WTC11 (cell line): Measurements from ENCODE around the gene OTOP1. TPM values are rescaled to one million over a fixed set of nuclear protein-coding genes. Genes with fewer than 3 reads are reported as not detected.

Experiments used
- ATAC-seq: fragments of 200-7000 bp; cut with Tn5 transposase; 2 replicates; pipeline ENCODE4 v1.10.0; 2021; ENCODE audit warnings: mild to moderate bottlenecking, moderate library complexity
- CTCF ChIA-PET: fragments of 300-600 bp; sonication (Branson Sonifier 250); formaldehyde crosslinking; loops from one replicate; lab custom pipeline; 2021; ENCODE audit warnings: antibody characterized with exemption; lab: Charles Lee
- POLR2A ChIA-PET: fragments of 350-600 bp; sonication (Branson Sonifier 250); formaldehyde crosslinking; loops from one replicate; lab custom pipeline; 2021; ENCODE audit warnings: antibody characterized with exemption; lab: Charles Lee
- DNase-seq: peaks from one replicate; pipeline ENCODE4 v3.0.0; 2021; ENCODE audit warnings: low spot score
- H3K27ac Mint-ChIP-seq: 2 replicates; pipeline ENCODE4 v1.8.0; 2021; ENCODE audit warnings: mixed read lengths
- H3K27me3 Mint-ChIP-seq: 2 replicates; pipeline ENCODE4 v1.8.0; 2021; ENCODE audit warnings: low read depth, mild to moderate bottlenecking, moderate library complexity, mixed read lengths
- H3K36me3 Mint-ChIP-seq: 2 replicates; pipeline ENCODE4 v1.8.0; 2021; ENCODE audit warnings: mixed read lengths
- H3K4me1 Mint-ChIP-seq: 2 replicates; pipeline ENCODE4 v1.8.0; 2022; ENCODE audit warnings: mixed read lengths
- H3K4me3 Mint-ChIP-seq: 2 replicates; pipeline ENCODE4 v1.8.0; 2021; ENCODE audit warnings: mild to moderate bottlenecking, moderate library complexity, mixed read lengths
- H3K9me3 Mint-ChIP-seq: 2 replicates; pipeline ENCODE4 v1.8.0; 2021; ENCODE audit warnings: mixed read lengths
- CREB1 ChIP-seq: sonication (generic); formaldehyde crosslinking; IDR thresholded peaks from 2 replicates; pipeline ENCODE4 v1.8.0; 2023; ENCODE audit warnings: mild to moderate bottlenecking, missing genetic modification reagents
- CREM ChIP-seq: sonication (generic); formaldehyde crosslinking; IDR thresholded peaks from 2 replicates; pipeline ENCODE4 v1.8.1; 2022; ENCODE audit warnings: mild to moderate bottlenecking, missing genetic modification reagents, moderate library complexity
- EMX1 ChIP-seq: fragments of 250-450 bp; sonication (Bioruptor Pico); IDR thresholded peaks from 2 replicates; pipeline ENCODE4 v1.8.0; 2021; ENCODE audit warnings: mild to moderate bottlenecking
- FOXP1 ChIP-seq: sonication (generic); formaldehyde crosslinking; IDR thresholded peaks from 2 replicates; pipeline ENCODE4 v1.8.0; 2022; ENCODE audit warnings: missing genetic modification reagents, mild to moderate bottlenecking, moderate library complexity, borderline replicate concordance
- GTF2I ChIP-seq: fragments of 250-450 bp; sonication (Bioruptor Pico); conservative IDR thresholded peaks from 2 replicates; pipeline ENCODE4 v1.4.0; 2021; ENCODE audit warnings: mild to moderate bottlenecking
- JAZF1 ChIP-seq: fragments of 250-450 bp; sonication (Bioruptor Pico); IDR thresholded peaks from 2 replicates; pipeline ENCODE4 v1.9.0; 2021; ENCODE audit warnings: moderate library complexity, mild to moderate bottlenecking, inconsistent platforms
- NFYB ChIP-seq: sonication (generic); formaldehyde crosslinking; conservative IDR thresholded peaks from 2 replicates; pipeline ENCODE4 v1.8.0; 2022; ENCODE audit warnings: low read depth, missing genetic modification reagents
- NR2C2 ChIP-seq: sonication (generic); formaldehyde crosslinking; IDR thresholded peaks from 2 replicates; pipeline ENCODE4 v1.8.0; 2022; ENCODE audit warnings: mild to moderate bottlenecking, missing genetic modification reagents
- OVOL2 ChIP-seq: fragments of 250-450 bp; sonication (Bioruptor Pico); IDR thresholded peaks from 2 replicates; pipeline ENCODE4 v1.9.0; 2021; ENCODE audit warnings: mild to moderate bottlenecking, borderline replicate concordance
- SMAD4 ChIP-seq: sonication (generic); formaldehyde crosslinking; IDR thresholded peaks from 2 replicates; pipeline ENCODE4 v1.8.0; 2022; ENCODE audit warnings: mild to moderate bottlenecking, missing genetic modification reagents
- SOX15 ChIP-seq: fragments of 250-450 bp; sonication (Bioruptor Pico); IDR thresholded peaks from 2 replicates; pipeline ENCODE4 v1.9.0; 2021; ENCODE audit warnings: mild to moderate bottlenecking
- TEAD4 ChIP-seq: sonication (generic); formaldehyde crosslinking; IDR thresholded peaks from 2 replicates; pipeline ENCODE4 v1.8.0; 2022; ENCODE audit warnings: mild to moderate bottlenecking, missing genetic modification reagents
- TP53 ChIP-seq: sonication (generic); formaldehyde crosslinking; IDR thresholded peaks from 2 replicates; pipeline ENCODE4 v1.8.1; 2023; ENCODE audit warnings: mild to moderate bottlenecking, missing genetic modification reagents
- ZNF138 ChIP-seq: sonication (generic); formaldehyde crosslinking; conservative IDR thresholded peaks from 2 replicates; pipeline ENCODE4 v1.8.1; 2022; ENCODE audit warnings: mild to moderate bottlenecking, moderate library complexity, missing genetic modification reagents
- ZNF263 ChIP-seq: sonication (generic); formaldehyde crosslinking; IDR thresholded peaks from 2 replicates; pipeline ENCODE4 v1.8.1; 2022; ENCODE audit warnings: low read depth, mild to moderate bottlenecking, moderate library complexity, missing genetic modification reagents
- ZNF396 ChIP-seq: fragments of 250-450 bp; sonication (Bioruptor Pico); IDR thresholded peaks from 2 replicates; pipeline ENCODE4 v1.8.0; 2021; ENCODE audit warnings: mild to moderate bottlenecking, moderate library complexity, borderline replicate concordance
- total RNA-seq: library from RNA; stranded (reverse); gene quantifications from 3 replicates; pipeline ENCODE4 v1.2.3, GENCODE V29; 2021
- TF ChIP-seq, protein P1 (sequence below): sonication (generic); formaldehyde crosslinking; conservative IDR thresholded peaks from 2 replicates; pipeline ENCODE4 v1.8.1; 2023; ENCODE audit warnings: mild to moderate bottlenecking, low read depth, missing genetic modification reagents, moderate library complexity
- TF ChIP-seq, protein P2 (sequence below): sonication (generic); formaldehyde crosslinking; IDR thresholded peaks from 2 replicates; pipeline ENCODE4 v1.8.0; 2023; ENCODE audit warnings: missing genetic modification reagents
- TF ChIP-seq, protein P3 (sequence below): sonication (generic); formaldehyde crosslinking; IDR thresholded peaks from 2 replicates; pipeline ENCODE4 v1.8.1; 2023; ENCODE audit warnings: mild to moderate bottlenecking, missing genetic modification reagents, moderate library complexity
- TF ChIP-seq, protein P4 (sequence below): fragments of 250-450 bp; sonication (Bioruptor Pico); IDR thresholded peaks from 2 replicates; pipeline ENCODE4 v1.9.0; 2021; ENCODE audit warnings: mild to moderate bottlenecking

Gene OTOP1
- total RNA-seq, 1 experiment from 2014 or later, result not detected

DNA sequence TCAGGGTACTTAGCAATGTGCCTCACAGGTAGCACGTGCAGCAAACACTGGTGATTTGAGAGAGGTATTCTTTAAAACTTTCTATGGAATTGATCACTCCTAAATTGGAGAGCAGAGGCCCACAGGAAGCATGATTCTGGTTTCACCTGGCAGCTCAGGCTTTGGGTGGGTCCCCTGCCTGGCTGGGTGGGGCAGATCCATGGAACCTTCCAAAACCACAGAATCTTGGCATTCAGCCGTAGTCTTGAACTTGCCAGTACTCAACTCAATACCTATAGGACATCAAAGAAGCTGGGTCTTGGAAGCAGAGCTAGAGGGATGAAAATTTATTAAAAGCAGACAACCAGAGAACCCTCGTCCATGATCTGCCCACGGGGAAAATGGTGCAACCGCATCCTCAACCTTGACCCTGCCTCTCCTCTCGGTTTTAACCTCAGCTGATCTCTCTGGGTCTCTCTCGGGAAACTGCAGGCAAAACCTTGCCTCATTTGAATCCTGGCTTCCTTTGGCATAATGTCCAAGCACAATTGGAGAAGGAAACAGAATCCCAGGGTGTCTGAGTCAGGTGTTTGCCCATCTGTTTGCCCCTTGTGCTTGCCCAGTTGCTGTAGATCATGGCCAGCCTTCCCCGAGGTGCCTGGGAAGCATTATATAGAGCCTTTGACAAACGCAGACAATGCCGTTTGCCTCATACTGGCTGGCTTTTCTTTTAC, 22.9 kb downstream of the OTOP1 start:
- H3K4me1 Mint-ChIP-seq, result peaks cover 13% of the 10 kb centered on the region
- CTCF ChIA-PET, result no interaction called here
- H3K27me3 Mint-ChIP-seq, result peaks cover 7% of the 10 kb centered on the region
- H3K4me3 Mint-ChIP-seq, result no peak overlapping the region
- no peak for ATAC-seq
- no peak overlapping the region for H3K27ac Mint-ChIP-seq
- TF ChIP-seq FOXP1 (CRISPR knock-in tag) (no peak), CREB1 (CRISPR knock-in tag) (no peak)
- POLR2A ChIA-PET, result no interaction called here
- peaks cover 10% of the 10 kb centered on the region for H3K9me3 Mint-ChIP-seq
- DNase-seq, result no peak
- no peaks in the 10 kb centered on the region for H3K36me3 Mint-ChIP-seq

DNA sequence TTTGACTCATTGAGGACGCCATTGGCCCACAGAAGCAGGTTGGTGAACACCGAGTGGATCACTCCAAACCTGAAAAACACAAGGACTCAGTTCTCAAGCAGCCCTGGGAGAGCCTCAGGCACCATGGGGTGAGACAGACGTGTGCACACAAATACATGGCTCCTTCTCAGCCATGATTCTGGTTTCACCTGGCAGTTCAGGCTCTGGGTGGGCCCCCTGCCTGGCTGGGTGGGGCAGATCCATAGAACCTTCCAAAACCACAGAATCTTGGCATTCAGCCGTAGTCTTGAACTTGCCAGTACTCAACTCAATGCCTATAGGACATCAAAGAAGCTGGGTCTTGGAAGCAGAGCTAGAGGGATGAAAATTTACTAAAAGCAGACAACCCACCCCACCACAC, 24.2 kb downstream of the OTOP1 start:
- no peak for DNase-seq
- Mint-ChIP-seq H3K4me3 (no peak overlapping the region), H3K27ac (no peak overlapping the region), H3K4me1 (peaks cover 13% of the 10 kb centered on the region)
- TF ChIP-seq, protein P1, sequence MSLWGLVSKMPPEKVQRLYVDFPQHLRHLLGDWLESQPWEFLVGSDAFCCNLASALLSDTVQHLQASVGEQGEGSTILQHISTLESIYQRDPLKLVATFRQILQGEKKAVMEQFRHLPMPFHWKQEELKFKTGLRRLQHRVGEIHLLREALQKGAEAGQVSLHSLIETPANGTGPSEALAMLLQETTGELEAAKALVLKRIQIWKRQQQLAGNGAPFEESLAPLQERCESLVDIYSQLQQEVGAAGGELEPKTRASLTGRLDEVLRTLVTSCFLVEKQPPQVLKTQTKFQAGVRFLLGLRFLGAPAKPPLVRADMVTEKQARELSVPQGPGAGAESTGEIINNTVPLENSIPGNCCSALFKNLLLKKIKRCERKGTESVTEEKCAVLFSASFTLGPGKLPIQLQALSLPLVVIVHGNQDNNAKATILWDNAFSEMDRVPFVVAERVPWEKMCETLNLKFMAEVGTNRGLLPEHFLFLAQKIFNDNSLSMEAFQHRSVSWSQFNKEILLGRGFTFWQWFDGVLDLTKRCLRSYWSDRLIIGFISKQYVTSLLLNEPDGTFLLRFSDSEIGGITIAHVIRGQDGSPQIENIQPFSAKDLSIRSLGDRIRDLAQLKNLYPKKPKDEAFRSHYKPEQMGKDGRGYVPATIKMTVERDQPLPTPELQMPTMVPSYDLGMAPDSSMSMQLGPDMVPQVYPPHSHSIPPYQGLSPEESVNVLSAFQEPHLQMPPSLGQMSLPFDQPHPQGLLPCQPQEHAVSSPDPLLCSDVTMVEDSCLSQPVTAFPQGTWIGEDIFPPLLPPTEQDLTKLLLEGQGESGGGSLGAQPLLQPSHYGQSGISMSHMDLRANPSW, result no peak
- TF ChIP-seq OVOL2 (CRISPR knock-in tag), result no peak
- TF ChIP-seq TP53, result no peak
- TF ChIP-seq EMX1 (CRISPR knock-in tag), result no peak
- TF ChIP-seq TEAD4 (CRISPR knock-in tag), result no peak
- TF ChIP-seq, all 79 proteins: peak for 0
- POLR2A ChIA-PET, result no interaction called here
- ATAC-seq, result no peak
- no peaks in the 10 kb centered on the region for H3K36me3 Mint-ChIP-seq
- H3K27me3 Mint-ChIP-seq, result peaks cover 7% of the 10 kb centered on the region
- peaks cover 10% of the 10 kb centered on the region for H3K9me3 Mint-ChIP-seq
- CTCF ChIA-PET, result no interaction called here

DNA sequence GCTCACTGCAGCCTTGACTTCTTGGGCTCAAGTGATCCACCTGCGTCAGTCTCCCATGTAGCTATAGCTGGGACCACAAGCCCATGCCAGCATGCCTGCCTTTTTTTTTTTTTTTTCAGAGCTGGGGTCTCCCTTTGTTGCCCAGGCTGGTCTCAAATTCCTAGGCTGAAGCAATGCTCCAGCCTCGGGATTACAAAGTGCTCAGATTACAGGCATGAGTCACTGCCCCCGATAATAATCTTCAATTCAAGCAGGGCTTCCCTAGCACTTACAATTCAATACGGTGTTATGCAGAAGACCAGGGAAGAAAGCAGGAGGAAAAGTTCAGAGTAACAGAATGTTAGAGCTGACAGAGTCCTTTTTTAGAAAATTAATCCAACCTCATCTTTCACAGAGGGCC, 26.1 kb downstream of the OTOP1 start:
- H3K4me3 Mint-ChIP-seq, result no peak overlapping the region
- DNase-seq (no peak), ATAC-seq (no peak)
- peaks cover 10% of the 10 kb centered on the region for H3K27me3 Mint-ChIP-seq
- H3K4me1 Mint-ChIP-seq, result peaks cover 11% of the 10 kb centered on the region
- no peaks in the 10 kb centered on the region for H3K36me3 Mint-ChIP-seq
- POLR2A ChIA-PET, result no interaction called here
- TF ChIP-seq ZNF263 (CRISPR knock-in tag), result no peak
- TF ChIP-seq NR2C2 (CRISPR knock-in tag), result no peak
- TF ChIP-seq, protein P1, result no peak
- TF ChIP-seq, protein P2, sequence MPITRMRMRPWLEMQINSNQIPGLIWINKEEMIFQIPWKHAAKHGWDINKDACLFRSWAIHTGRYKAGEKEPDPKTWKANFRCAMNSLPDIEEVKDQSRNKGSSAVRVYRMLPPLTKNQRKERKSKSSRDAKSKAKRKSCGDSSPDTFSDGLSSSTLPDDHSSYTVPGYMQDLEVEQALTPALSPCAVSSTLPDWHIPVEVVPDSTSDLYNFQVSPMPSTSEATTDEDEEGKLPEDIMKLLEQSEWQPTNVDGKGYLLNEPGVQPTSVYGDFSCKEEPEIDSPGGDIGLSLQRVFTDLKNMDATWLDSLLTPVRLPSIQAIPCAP, result no peak
- TF ChIP-seq SOX15 (CRISPR knock-in tag), result no peak
- TF ChIP-seq NFYB (CRISPR knock-in tag), result no peak
- no peak for TF ChIP-seq ZNF396 (CRISPR knock-in tag)
- TF ChIP-seq, protein P3, sequence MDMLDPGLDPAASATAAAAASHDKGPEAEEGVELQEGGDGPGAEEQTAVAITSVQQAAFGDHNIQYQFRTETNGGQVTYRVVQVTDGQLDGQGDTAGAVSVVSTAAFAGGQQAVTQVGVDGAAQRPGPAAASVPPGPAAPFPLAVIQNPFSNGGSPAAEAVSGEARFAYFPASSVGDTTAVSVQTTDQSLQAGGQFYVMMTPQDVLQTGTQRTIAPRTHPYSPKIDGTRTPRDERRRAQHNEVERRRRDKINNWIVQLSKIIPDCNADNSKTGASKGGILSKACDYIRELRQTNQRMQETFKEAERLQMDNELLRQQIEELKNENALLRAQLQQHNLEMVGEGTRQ, result no peak
- TF ChIP-seq EMX1 (CRISPR knock-in tag), result no peak
- TF ChIP-seq CREM (CRISPR knock-in tag), result no peak
- TF ChIP-seq ZNF138, result no peak
- TF ChIP-seq GTF2I (CRISPR knock-in tag), result no peak
- no peak for TF ChIP-seq JAZF1
- TF ChIP-seq SMAD4, result no peak
- TF ChIP-seq, protein P4, sequence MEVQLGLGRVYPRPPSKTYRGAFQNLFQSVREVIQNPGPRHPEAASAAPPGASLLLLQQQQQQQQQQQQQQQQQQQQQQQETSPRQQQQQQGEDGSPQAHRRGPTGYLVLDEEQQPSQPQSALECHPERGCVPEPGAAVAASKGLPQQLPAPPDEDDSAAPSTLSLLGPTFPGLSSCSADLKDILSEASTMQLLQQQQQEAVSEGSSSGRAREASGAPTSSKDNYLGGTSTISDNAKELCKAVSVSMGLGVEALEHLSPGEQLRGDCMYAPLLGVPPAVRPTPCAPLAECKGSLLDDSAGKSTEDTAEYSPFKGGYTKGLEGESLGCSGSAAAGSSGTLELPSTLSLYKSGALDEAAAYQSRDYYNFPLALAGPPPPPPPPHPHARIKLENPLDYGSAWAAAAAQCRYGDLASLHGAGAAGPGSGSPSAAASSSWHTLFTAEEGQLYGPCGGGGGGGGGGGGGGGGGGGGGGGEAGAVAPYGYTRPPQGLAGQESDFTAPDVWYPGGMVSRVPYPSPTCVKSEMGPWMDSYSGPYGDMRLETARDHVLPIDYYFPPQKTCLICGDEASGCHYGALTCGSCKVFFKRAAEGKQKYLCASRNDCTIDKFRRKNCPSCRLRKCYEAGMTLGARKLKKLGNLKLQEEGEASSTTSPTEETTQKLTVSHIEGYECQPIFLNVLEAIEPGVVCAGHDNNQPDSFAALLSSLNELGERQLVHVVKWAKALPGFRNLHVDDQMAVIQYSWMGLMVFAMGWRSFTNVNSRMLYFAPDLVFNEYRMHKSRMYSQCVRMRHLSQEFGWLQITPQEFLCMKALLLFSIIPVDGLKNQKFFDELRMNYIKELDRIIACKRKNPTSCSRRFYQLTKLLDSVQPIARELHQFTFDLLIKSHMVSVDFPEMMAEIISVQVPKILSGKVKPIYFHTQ (CRISPR knock-in tag), result no peak
- peaks cover 6% of the 10 kb centered on the region for H3K9me3 Mint-ChIP-seq
- CTCF ChIA-PET, result interaction anchor here (1.0 kb wide), 1 partner anchor 18 kb away, joined by 4 read pairs; no protein-coding TSS in a partner anchor
- no peak overlapping the region for H3K27ac Mint-ChIP-seq
